Measurements from ENCODE around the gene HOXA1.

Gene HOXA1

DNA sequence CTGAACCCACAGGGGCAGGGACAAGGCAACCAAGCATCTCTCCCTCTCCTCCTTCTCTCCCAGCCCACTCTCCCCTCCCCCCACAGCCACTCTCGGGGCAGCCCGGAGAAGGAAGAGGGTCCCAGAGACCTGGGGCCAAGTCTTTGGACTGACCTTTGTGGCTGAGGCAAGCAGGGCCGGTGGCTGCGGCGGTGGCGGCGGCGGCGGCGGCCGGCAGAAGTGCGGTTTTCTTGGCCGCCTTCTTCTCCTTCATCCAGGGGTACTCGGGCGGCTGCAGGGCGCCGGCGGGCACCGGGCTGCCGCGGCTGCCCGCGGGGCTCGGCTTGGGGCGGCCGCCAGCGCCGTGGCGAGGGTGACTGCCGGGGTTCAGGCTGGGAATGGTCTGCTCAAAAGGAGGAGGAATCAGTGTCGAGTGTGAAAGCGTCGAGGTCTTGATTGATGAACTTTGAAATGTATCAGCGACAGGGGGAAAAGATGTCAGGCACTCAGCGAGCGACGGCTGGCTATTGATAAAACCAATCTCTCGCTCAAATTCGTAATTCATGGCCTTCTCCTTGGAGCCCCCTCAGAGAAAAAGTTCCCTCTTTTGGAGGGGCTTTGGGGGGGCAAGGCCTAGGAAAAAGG lies 6.3 kb upstream of the HOXA1 start:
- WGBS = 3% methylated on average over 38 of the region's 39 CpGs
- Histone ChIP-seq H3K23ac (ENCODE audit: low read length in 2 of 2) (peak overlapping the region in 1 of 2 experiments; percentile 72), H2BK5ac (ENCODE audit: low read depth, low read length, poor library complexity, severe bottlenecking) (peak overlapping the region; percentile 93), H3K18ac (ENCODE audit: low read depth in 1 of 2, low read length in 2 of 2) (peak overlapping the region; percentile 54 to 65), H2BK12ac (ENCODE audit: low read length in 2 of 2) (peak overlapping the region; percentile 23 to 42), H3K27me3 (ENCODE audit: control insufficient read depth in 1 of 2, insufficient read depth in 1 of 2, low read length in 2 of 2) (no peaks in the 10 kb centered on the region), H3K4me3 (ENCODE audit: insufficient read depth in 1 of 2, low read depth in 1 of 2, low read length in 2 of 2) (peak overlapping the region; percentile 64 to 69), H3K4ac (ENCODE audit: low read depth in 1 of 2, low read length in 2 of 2) (peak overlapping the region; percentile 24 to 67), H3K9ac (ENCODE audit: low read length) (peak overlapping the region; percentile 96), H3K4me2 (ENCODE audit: low read length, poor library complexity, severe bottlenecking) (peak overlapping the region; percentile 92), H3K79me1 (replicated peaks; ENCODE audit: low read length, poor library complexity, severe bottlenecking) (no peaks in the 10 kb centered on the region), H3K14ac (ENCODE audit: low read length in 2 of 2) (peak overlapping the region in 1 of 2 experiments; percentile 55), H3K36me3 (ENCODE audit: control insufficient read depth in 1 of 2, insufficient read depth in 2 of 2, low read depth in 1 of 2, low read length in 2 of 2) (peaks cover 7 to 16% of the 10 kb centered on the region in 2 experiments), H3K9me3 (ENCODE audit: control insufficient read depth, low read length) (no peaks in the 10 kb centered on the region), H2BK120ac (ENCODE audit: low read depth, low read length) (peak overlapping the region; percentile 50), H3K4me1 (ENCODE audit: control insufficient read depth, insufficient read depth, low read depth, low read length) (peaks cover 15% of the 10 kb centered on the region), H2AFZ (ENCODE audit: low read depth, low read length) (no peak overlapping the region), H2BK15ac (ENCODE audit: low read depth, poor library complexity, severe bottlenecking) (peak overlapping the region; percentile 97), H3K27ac (ENCODE audit: low read length, poor library complexity, severe bottlenecking) (peak overlapping the region; percentile 92), H4K91ac (ENCODE audit: low read length) (peak overlapping the region; percentile 81), H4K8ac (ENCODE audit: low read length) (peak overlapping the region; percentile 39), H2AK5ac (ENCODE audit: low read length, severe bottlenecking) (peak overlapping the region; percentile 55)
- DNase-seq = no peak

DNA sequence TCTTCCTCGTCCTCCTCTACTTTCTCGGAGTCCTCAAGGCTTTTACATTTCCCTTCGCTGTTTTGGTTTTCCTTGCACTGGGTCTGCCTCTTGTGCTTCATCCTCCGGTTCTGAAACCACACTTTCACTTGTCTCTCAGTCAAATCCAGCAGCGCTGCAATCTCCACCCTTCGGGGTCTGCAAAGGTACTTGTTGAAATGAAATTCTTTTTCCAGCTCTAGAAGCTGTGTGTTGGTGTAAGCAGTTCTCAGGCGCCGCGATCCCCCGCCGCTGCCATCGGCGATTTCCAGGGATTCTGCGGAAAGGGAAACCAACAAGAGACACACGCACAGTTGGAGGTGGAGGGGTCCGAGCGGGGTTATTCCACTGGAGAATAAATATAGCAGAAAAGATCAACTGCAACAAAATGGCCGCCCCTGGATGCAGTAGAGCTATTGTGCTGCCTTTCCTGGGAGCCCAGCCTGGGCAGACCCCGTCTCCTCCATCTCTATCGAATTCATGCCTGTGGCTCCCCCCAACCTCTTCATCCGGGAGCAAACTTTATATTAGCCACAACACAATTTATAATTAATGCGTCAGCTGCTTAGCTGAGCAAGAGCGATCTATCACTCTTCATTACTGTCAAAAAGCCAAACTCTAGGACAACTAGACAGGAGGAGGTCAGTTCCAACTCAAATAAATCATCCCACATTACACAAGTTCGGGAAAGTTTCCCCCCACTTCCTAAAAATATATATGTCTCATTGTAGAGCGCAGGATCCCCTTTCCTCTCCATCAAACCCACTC lies 5.6 kb upstream of the HOXA1 start:
- H3K4me3 ChIP-seq (ENCODE audit: insufficient read depth in 1 of 2, low read depth in 1 of 2, low read length in 2 of 2) = peak overlapping the region; percentile 64 to 69
- H4K8ac ChIP-seq (ENCODE audit: low read length) = peak overlapping the region; percentile 39
- H3K4me1 ChIP-seq (ENCODE audit: control insufficient read depth, insufficient read depth, low read depth, low read length) = peaks cover 11% of the 10 kb centered on the region
- H2BK5ac ChIP-seq (ENCODE audit: low read depth, low read length, poor library complexity, severe bottlenecking) = peak overlapping the region; percentile 93
- H3K18ac ChIP-seq (ENCODE audit: low read depth in 1 of 2, low read length in 2 of 2) = peak overlapping the region; percentile 65 to 76
- H3K36me3 ChIP-seq (ENCODE audit: control insufficient read depth in 1 of 2, insufficient read depth in 2 of 2, low read depth in 1 of 2, low read length in 2 of 2) = peaks cover 7 to 13% of the 10 kb centered on the region in 2 experiments
- no peaks in the 10 kb centered on the region for H3K79me1 ChIP-seq (replicated peaks; ENCODE audit: low read length, poor library complexity, severe bottlenecking)
- peak overlapping the region; percentile 92 for H3K27ac ChIP-seq (ENCODE audit: low read length, poor library complexity, severe bottlenecking)
- H2AFZ ChIP-seq (ENCODE audit: low read depth, low read length) = no peak overlapping the region
- H2BK12ac ChIP-seq (ENCODE audit: low read length in 2 of 2) = peak overlapping the region in 1 of 2 experiments; percentile 23
- peak overlapping the region; percentile 96 for H3K9ac ChIP-seq (ENCODE audit: low read length)
- H2BK120ac ChIP-seq (ENCODE audit: low read depth, low read length) = peak overlapping the region; percentile 50
- no peaks in the 10 kb centered on the region for H3K27me3 ChIP-seq (ENCODE audit: control insufficient read depth in 1 of 2, insufficient read depth in 1 of 2, low read length in 2 of 2)
- peak overlapping the region; percentile 92 for H3K4me2 ChIP-seq (ENCODE audit: low read length, poor library complexity, severe bottlenecking)
- DNase-seq = peak; percentile 67
- H2BK15ac ChIP-seq (ENCODE audit: low read depth, poor library complexity, severe bottlenecking) = peak overlapping the region; percentile 3
- 7% methylated on average over 25 of the region's 25 CpGs for WGBS
- H2AK5ac ChIP-seq (ENCODE audit: low read length, severe bottlenecking) = peak overlapping the region; percentile 55
- H3K4ac ChIP-seq (ENCODE audit: low read depth in 1 of 2, low read length in 2 of 2) = peak overlapping the region; percentile 24 to 37
- no peak overlapping the region for H4K91ac ChIP-seq (ENCODE audit: low read length)
- H3K14ac ChIP-seq (ENCODE audit: low read length in 2 of 2) = no peak overlapping the region
- H3K9me3 ChIP-seq (ENCODE audit: control insufficient read depth, low read length) = no peaks in the 10 kb centered on the region
- no peak overlapping the region for H3K23ac ChIP-seq (ENCODE audit: low read length in 2 of 2)

DNA sequence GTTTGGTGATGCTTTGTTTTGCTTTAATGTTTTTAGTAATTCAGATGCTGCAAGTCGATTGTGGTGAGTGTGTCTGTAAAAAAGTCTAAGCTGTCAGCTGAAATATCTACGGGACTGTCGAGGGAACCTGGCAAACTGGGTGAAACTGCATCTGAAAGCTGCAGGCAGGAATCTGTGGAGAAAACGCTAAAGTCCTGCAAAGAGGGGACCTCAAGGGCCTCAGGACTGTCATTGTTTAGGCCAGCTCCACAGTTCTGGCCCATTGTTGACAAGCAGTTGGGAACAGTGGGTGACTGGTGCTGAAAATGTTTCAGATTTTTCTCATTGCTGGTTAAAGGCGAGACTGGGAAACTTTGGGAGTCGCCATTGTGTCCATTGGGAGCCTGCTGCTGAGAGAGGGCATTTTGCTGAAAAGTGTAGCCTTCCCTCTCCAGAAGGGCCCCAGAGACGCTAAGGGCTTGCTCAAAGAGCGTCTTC lies 4.9 kb upstream of the HOXA1 start:
- H2BK120ac ChIP-seq (ENCODE audit: low read depth, low read length) = peak overlapping the region; percentile 15
- peak overlapping the region; percentile 92 for H3K4me2 ChIP-seq (ENCODE audit: low read length, poor library complexity, severe bottlenecking)
- H2BK5ac ChIP-seq (ENCODE audit: low read depth, low read length, poor library complexity, severe bottlenecking) = peak overlapping the region; percentile 5
- 23% methylated on average over 8 of the region's 8 CpGs for WGBS
- no peaks in the 10 kb centered on the region for H3K9me3 ChIP-seq (ENCODE audit: control insufficient read depth, low read length)
- no peak for DNase-seq
- peak overlapping the region; percentile 96 for H3K9ac ChIP-seq (ENCODE audit: low read length)
- H3K27ac ChIP-seq (ENCODE audit: low read length, poor library complexity, severe bottlenecking) = peak overlapping the region; percentile 92
- H4K91ac ChIP-seq (ENCODE audit: low read length) = no peak overlapping the region
- H3K14ac ChIP-seq (ENCODE audit: low read length in 2 of 2) = no peak overlapping the region
- peak overlapping the region; percentile 34 to 44 for H3K18ac ChIP-seq (ENCODE audit: low read depth in 1 of 2, low read length in 2 of 2)
- H3K23ac ChIP-seq (ENCODE audit: low read length in 2 of 2) = peak overlapping the region in 1 of 2 experiments; percentile 9
- H2AFZ ChIP-seq (ENCODE audit: low read depth, low read length) = no peak overlapping the region
- no peak overlapping the region for H2BK15ac ChIP-seq (ENCODE audit: low read depth, poor library complexity, severe bottlenecking)
- H2BK12ac ChIP-seq (ENCODE audit: low read length in 2 of 2) = no peak overlapping the region
- no peak overlapping the region for H4K8ac ChIP-seq (ENCODE audit: low read length)
- no peaks in the 10 kb centered on the region for H3K27me3 ChIP-seq (ENCODE audit: control insufficient read depth in 1 of 2, insufficient read depth in 1 of 2, low read length in 2 of 2)
- peaks cover 11% of the 10 kb centered on the region for H3K4me1 ChIP-seq (ENCODE audit: control insufficient read depth, insufficient read depth, low read depth, low read length)
- no peaks in the 10 kb centered on the region for H3K79me1 ChIP-seq (replicated peaks; ENCODE audit: low read length, poor library complexity, severe bottlenecking)
- H2AK5ac ChIP-seq (ENCODE audit: low read length, severe bottlenecking) = peak overlapping the region; percentile 36
- peaks cover 7 to 13% of the 10 kb centered on the region in 2 experiments for H3K36me3 ChIP-seq (ENCODE audit: control insufficient read depth in 1 of 2, insufficient read depth in 2 of 2, low read depth in 1 of 2, low read length in 2 of 2)
- H3K4me3 ChIP-seq (ENCODE audit: insufficient read depth in 1 of 2, low read depth in 1 of 2, low read length in 2 of 2) = peak overlapping the region; percentile 46 to 64
- H3K4ac ChIP-seq (ENCODE audit: low read depth in 1 of 2, low read length in 2 of 2) = peak overlapping the region; percentile 18 to 79
